ENCODE results near the gene ACVR1C.

Gene ACVR1C

DNA sequence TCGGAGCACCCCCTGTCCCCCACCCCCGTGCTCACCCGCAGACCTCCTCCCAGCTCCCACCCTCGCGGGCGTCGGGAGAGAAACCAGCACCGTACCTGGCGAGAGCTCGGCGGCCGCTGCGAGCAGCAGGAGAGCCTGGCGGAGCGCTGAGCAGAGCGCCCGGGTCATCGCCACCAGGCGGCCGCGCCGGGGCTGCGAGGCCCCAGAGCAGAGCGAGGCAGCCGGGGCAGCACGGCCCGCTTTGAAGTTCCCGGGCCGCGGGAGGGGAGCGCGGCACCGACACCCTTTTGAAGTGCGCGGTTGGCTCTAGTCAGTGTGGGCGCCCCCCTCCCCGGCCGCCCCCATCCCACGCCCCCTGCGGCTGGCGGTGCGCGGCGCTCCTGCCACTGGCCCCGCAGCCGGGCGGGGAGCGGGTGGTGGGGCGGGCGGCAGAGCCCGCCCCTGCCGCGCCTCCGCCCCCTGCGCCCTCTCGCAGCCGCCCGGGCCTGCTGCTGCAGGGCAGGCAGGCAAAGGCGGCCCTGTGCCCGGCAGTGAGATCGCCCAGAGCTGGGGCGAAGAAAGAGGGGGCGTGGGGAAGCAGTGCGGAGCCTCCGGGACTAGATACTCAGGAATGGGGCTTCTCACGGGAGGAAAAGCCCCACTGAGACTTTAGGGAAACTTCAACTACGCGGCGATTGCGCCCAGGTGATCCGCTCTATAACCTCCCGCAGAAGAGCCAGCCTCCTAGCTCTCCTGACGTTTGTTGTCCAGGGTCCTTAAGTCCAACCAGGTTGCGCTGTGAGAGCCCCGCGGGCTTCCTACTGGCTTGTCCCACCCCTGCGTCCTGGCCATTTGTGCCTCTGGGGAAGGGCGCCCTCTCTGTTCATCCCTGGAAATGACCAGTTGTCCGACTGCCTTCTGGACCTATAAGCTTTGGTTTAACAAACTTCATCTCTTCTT, at the start of gene ACVR1C:
TSS of gene ACVR1C (minus strand) at position 388 of the 939 bp plus-strand sequence. CDS start at position 168, 220 bp downstream.
- Histone ChIP-seq H3K4me1 (peaks cover 0 to 17% (median 10%) of the 10 kb centered on the region in 4 donors), H3K36me3 (no peaks in the 10 kb centered on the region), H3K4me3 (peak within 1 kb of the TSS; percentile 55 to 64), H3K9me3 (no peaks in the 10 kb centered on the region), H3K27me3 (peaks cover 0 to 6% of the 10 kb centered on the region in 2 donors), H3K27ac (peak within 1 kb of the TSS in 1 of 2 donors; percentile 2)
- intact Hi-C loops (cut with DNase I; ENCODE audit: low total_unique reads), result loop anchor here (10.0 kb wide), 1 partner anchor 386 kb away; no protein-coding TSS in a partner anchor
- peak; percentile 31 to 70 for DNase-seq
- TF ChIP-seq, protein P1, sequence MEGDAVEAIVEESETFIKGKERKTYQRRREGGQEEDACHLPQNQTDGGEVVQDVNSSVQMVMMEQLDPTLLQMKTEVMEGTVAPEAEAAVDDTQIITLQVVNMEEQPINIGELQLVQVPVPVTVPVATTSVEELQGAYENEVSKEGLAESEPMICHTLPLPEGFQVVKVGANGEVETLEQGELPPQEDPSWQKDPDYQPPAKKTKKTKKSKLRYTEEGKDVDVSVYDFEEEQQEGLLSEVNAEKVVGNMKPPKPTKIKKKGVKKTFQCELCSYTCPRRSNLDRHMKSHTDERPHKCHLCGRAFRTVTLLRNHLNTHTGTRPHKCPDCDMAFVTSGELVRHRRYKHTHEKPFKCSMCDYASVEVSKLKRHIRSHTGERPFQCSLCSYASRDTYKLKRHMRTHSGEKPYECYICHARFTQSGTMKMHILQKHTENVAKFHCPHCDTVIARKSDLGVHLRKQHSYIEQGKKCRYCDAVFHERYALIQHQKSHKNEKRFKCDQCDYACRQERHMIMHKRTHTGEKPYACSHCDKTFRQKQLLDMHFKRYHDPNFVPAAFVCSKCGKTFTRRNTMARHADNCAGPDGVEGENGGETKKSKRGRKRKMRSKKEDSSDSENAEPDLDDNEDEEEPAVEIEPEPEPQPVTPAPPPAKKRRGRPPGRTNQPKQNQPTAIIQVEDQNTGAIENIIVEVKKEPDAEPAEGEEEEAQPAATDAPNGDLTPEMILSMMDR (IDR thresholded peaks at IDR 0.05), result peak; percentile 15 to 32

DNA sequence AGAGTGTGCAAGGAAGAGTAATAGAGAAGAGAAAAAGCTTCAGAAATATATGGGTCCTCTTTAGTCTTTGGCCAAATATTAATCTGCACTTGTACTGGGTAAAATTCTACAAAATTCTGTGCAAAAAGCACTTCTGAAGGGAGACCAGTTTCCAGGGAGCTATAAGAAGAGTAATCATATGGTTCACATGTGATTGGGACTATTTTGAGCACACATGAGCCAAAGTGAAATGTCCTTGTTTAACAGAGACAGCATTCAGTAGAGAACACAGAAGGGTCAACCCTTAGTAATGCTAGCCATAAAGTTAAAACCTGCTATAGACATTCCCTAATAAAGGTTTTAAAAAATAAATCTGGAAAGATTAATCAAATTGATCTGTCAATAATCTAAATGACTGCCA, 49.3 kb upstream of the ACVR1C start:
- H3K36me3 ChIP-seq, result no peaks in the 10 kb centered on the region
- H3K4me3 ChIP-seq, result no peak overlapping the region
- no peak overlapping the region for H3K27ac ChIP-seq
- no peaks in the 10 kb centered on the region for H3K9me3 ChIP-seq
- no peaks in the 10 kb centered on the region for H3K27me3 ChIP-seq
- TF ChIP-seq, protein P1 (IDR thresholded peaks at IDR 0.05), result no peak
- no peak for DNase-seq
- no peaks in the 10 kb centered on the region for H3K4me1 ChIP-seq
- intact Hi-C loops (cut with DNase I; ENCODE audit: low total_unique reads), result no loop called here

DNA sequence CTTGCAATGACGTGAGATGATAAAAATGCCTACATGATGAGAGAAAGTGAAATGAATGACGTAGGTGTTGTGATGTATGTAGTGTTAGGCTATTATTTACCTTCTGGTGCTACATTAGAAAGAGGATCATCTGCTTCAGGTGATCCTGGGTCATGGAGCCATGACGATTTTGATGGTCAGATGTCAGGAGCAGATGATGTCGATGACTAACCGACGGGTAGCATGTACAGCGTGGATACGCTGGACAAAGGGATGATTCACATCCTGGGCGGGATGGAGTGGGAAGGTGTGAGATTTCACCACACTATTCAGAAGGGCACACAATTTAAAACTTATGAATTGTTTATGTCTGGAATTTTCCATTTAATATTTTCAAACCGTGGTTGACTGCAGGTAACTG, 43.5 kb upstream of the ACVR1C start:
- TF ChIP-seq, protein P1 (IDR thresholded peaks at IDR 0.05), result no peak
- intact Hi-C loops (cut with DNase I; ENCODE audit: low total_unique reads), result no loop called here
- Histone ChIP-seq H3K27me3 (no peaks in the 10 kb centered on the region), H3K36me3 (peaks cover 0 to 9% (median 0%) of the 10 kb centered on the region in 3 donors), H3K4me1 (no peaks in the 10 kb centered on the region), H3K4me3 (no peak overlapping the region), H3K9me3 (no peaks in the 10 kb centered on the region), H3K27ac (no peak overlapping the region)
- DNase-seq, result no peak

DNA sequence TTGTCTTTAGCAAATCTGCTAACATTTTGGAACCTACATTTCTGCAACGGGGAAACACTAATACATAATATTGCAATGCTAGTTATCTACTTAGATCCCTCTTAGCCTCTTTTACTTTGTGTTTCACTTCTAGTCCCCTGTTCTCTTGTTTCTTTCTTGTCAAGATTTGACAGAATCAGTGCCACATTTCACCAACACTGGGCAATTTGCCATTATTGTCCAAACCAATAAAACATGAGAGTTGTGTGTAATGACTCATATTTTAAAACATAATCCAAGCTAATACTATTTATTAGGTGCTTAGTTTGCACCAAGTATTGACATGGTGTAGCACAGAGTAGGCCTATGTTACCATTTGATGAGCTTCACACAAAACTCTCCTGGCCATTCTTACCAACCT, 33.7 kb upstream of the ACVR1C start:
- no peaks in the 10 kb centered on the region for H3K27me3 ChIP-seq
- TF ChIP-seq, protein P1 (IDR thresholded peaks at IDR 0.05), result no peak
- H3K4me1 ChIP-seq, result no peaks in the 10 kb centered on the region
- no peaks in the 10 kb centered on the region for H3K36me3 ChIP-seq
- no peak overlapping the region for H3K4me3 ChIP-seq
- no peak for DNase-seq
- H3K9me3 ChIP-seq, result peaks cover 0 to 6% (median 0%) of the 10 kb centered on the region in 3 donors
- H3K27ac ChIP-seq, result no peak overlapping the region
- intact Hi-C loops (cut with DNase I; ENCODE audit: low total_unique reads), result no loop called here

DNA sequence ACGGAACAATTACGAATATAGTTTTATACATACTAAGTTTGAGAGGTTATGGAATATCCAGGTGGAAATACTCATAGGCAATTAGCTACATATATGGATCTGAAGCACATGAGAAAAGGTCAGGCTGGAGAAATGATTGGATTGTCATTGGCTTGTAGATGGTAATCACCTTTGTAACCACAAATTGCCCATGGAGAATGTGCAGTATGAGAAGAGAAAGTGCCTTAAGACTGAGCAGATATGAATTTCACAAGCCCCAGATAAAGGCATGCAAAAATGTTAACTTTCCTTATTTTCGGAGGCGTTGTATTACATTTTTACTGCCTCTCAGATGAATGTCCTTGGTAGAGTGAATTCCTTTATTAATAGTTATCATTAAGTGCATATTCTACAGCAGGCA, 33.1 kb upstream of the ACVR1C start:
- Histone ChIP-seq H3K27me3 (no peaks in the 10 kb centered on the region), H3K4me1 (no peaks in the 10 kb centered on the region), H3K9me3 (peaks cover 0 to 6% (median 0%) of the 10 kb centered on the region in 3 donors), H3K27ac (no peak overlapping the region), H3K4me3 (no peak overlapping the region), H3K36me3 (no peaks in the 10 kb centered on the region)
- no peak for DNase-seq
- TF ChIP-seq, protein P1 (IDR thresholded peaks at IDR 0.05), result no peak
- intact Hi-C loops (cut with DNase I; ENCODE audit: low total_unique reads), result no loop called here
